GM12874 (cell line): ENCODE results near the gene URAD.

Source experiments
- TF ChIP-seq, protein P1 (sequence below): IDR thresholded peaks from 2 replicates; pipeline ENCODE4 v1.5.1; 2011; ENCODE audit warnings: low read depth, mild to moderate bottlenecking, control low read depth, low read length, moderate library complexity; ENCODE audit not compliant: insufficient read depth

URAD gene

DNA sequence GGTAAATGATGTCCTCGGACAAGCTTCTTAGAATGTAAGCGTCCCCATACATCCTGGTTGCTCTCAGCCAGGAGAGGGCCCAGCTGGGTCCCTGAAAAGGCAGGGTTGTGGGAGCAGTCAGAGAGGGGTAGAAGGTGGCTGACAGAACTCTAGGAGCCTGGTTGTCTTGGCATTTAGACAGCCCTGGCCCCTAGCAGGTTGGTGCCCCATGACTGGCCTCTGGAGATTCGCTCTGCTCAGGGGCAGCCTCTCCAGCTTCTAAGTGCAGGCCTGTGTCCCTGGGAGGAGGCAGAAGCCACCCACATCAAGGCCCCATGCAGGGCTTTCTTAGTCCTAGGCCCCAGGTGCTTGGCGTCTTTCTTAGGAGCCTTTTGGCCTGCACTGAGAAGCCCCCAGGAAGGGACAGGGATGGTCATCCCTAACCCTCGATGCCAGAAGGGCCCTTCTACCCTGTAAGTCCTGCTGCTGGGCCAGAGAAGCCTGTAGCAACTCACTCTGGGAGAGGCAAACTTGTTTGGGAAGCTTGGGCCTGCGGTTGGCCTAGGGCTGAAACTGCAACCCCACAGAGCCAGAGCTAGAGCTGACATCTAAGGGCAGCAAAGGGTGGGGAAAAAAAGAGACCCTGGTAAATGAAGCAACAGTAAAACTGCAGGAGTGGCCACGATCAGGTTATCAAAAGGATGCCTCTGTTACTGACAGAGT, 16.6 kb downstream of the URAD start:
- TF ChIP-seq, protein P1, sequence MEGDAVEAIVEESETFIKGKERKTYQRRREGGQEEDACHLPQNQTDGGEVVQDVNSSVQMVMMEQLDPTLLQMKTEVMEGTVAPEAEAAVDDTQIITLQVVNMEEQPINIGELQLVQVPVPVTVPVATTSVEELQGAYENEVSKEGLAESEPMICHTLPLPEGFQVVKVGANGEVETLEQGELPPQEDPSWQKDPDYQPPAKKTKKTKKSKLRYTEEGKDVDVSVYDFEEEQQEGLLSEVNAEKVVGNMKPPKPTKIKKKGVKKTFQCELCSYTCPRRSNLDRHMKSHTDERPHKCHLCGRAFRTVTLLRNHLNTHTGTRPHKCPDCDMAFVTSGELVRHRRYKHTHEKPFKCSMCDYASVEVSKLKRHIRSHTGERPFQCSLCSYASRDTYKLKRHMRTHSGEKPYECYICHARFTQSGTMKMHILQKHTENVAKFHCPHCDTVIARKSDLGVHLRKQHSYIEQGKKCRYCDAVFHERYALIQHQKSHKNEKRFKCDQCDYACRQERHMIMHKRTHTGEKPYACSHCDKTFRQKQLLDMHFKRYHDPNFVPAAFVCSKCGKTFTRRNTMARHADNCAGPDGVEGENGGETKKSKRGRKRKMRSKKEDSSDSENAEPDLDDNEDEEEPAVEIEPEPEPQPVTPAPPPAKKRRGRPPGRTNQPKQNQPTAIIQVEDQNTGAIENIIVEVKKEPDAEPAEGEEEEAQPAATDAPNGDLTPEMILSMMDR, result no peak

DNA sequence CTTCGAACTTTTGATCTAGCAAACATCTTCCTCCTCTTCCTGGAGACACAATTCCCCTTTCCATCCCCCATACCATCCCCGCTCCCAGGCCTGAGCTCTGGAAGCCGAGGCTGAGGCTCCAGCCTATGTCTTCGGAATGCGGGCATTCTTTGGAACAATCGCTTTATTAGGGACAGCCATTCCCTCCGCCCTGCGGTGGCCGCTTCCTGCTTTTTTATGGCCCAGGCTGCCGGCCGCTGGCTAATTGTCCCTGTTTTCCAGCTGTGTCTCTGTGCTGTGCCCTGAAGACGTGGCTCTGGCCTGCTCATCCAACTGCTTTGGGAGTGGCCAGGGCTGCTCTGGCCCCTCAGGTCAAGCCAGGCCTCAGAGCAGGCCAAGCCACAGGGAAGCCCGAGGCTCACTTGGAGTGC, 17.3 kb downstream of the URAD start:
- TF ChIP-seq, protein P1, result no peak

DNA sequence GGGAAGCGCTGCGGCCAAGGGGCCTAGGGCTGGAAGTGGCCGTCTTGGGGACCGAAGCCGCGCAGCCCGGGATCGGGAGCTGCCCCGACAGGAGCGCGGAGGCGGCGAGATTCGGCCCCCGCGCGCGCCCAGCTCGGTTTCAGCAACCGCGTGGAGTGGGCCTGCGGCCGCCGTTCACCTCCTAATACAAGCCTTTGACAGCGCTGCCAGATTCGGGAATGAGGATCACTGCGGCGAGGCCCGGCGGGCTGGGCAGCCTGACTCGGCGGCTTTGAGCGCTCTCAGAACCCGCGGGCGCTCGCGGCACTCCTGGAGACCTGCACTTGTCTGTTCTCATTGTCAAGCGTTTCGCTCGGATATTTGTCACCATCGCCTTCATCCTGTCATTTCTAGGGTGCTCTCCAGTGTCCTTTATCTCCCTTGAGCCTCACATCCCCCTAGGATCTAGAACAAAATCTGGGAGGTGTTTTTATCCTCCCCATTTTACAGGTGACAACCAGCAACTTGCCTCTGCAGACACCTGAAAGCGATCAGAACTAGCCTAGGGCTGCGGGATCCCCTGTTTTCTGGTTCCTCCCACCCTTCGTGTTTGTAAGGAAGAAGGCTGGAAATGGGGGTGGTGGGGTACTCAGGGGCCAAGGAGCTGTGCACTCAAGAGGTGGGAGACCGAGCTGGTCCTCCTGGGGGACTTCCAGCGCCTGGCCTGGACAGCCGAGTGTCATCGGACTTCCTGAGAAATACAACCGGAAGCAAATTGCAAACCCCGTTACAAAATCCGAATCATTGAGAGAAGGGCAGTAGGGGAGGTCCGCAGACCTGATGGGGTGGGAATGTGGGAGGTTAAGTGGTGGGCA, 17.9 kb downstream of the URAD start:
- TF ChIP-seq, protein P1, result no peak

DNA sequence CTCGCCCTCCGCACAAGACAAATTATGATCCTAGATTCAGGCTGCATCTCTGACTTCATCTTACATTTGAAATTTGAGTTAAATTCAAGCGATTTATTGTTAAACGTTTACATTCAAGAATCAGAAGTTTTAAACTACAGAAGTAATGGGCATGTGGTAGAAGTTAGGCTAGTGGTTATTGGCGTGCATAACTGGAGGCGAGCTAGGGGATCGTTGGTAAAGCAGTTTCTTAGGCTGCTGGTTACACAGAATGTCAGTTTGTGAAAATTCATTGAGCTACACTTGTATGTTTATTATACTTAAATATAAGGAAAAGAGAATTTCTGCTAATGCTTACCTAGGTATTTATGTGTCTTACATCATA, 18.6 kb downstream of the URAD start:
- TF ChIP-seq, protein P1, result no peak

DNA sequence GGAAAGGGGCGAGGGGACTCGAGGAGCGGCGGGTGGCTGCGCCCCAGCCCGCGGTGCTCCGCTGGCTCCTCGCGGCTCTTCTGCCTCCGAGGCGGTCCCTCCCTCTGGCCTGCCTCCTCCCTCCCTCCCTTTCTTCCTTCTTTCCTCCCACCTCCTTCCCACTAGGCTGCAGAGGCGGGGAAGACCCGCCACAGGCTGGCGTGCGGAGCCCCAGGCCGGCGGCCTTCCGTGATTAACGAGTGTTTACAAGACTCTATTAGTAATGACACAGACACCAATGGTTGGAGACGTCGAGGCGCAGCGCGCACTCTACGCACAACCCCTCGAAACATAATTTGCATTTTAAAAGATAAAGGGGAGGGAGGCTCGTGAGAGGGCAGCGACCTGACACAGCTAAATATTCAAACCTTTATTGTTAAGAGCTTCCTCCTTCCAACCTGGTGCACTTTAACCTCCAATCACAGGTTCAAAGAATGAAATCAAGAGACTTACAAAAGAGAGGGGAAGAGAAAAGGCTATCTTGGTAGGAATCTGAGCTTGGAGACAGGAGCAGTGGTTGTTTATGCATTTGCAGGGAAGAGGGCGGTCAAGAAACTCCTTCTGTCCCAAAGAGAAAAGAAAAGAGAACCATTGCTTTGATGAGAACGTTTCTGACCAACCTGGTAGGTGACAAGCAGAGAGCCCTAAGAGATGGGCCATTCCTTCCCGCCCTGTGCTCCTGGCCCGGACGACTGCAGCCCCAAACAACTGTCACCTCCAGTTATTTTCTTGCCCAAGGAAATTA, 19.2 kb downstream of the URAD start, which contains the start of gene CDX2:
Gene CDX2, minus strand, starts transcription at position 234 of the 784 bp plus-strand sequence. CDS start 309 bp downstream, outside the sequence.
- TF ChIP-seq, protein P1, result no peak

DNA sequence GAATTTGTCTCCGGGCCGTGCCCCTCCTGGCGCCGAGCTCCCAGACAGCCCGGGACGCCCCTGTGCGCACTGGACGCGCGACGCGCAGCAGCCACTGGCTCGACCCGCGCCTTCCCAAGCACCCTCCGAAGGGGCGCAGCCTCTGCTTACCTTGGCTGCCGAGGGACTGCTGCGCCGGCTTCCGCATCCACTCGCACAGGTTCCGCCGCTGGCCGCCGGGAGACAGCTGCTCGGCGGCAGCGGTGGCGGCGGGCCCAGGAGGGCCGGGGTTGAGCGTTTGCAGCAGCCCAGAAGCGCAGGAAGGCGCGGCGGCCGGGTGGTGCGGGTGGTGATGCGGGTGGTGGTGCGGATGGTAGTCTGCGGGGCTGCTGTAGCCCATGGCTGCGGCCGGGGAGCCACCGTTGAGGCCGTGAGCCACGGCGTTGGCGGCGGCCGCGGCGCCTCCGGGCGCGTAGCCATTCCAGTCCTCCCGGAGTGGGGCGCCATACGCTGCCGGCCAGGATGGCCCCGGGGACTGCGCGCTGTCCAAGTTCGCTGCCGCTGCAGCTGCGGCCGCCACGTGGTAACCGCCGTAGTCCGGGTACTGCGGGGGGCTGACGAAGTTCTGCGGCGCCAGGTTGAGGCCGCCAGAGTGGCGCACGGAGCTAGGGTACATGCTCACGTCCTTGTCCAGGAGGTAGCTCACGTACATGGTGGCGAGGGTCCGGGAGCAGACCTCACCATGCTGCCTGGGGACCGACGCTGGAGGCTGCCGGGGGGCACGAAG, 20.0 kb downstream of the URAD start:
- TF ChIP-seq, protein P1, result no peak
